Measurements from ENCODE around the gene TRPM3.
"Not testable (repeated sequence)": the region's sequence is repeated elsewhere in the genome, so short reads cannot be mapped to it uniquely, and the experiment has no call there.

The TRPM3 gene

DNA sequence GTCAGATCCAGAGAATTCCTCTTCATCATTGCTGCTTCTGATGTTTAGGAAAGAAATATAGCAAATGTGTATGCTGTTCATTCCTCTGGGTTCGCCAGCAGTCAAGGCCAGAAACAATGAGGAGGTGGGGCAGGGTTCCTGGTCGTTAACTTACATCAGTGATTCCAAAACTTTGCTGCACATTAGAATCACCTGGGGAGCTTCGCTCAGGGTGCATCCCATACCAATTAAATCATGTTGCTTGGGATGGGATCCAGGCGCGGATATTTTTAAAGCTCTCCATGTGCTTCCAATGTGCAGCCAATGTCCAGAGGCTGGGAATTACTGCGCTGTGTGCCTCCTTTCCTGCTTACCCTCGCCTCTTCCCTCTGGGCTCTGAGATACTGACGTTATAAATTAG is 479.1 kb downstream of the TRPM3 start:
- no peaks in the 10 kb centered on the region for H3K9me3 ChIP-seq (ENCODE audit: control insufficient read depth, insufficient read depth, low read length)
- H3K36me3 ChIP-seq (ENCODE audit: control insufficient read depth, insufficient read depth, low read length): no peaks in the 10 kb centered on the region
- no peak overlapping the region for H3K27ac ChIP-seq (ENCODE audit: low read depth, low read length)
- H3K4me3 ChIP-seq (ENCODE audit: low read depth, low read length): no peak overlapping the region
- H3K27me3 ChIP-seq (ENCODE audit: control insufficient read depth, insufficient read depth, low read length): no peaks in the 10 kb centered on the region
- no peak overlapping the region for H3K9ac ChIP-seq (ENCODE audit: low read depth, low read length)
- H3K4me1 ChIP-seq (ENCODE audit: control insufficient read depth, insufficient read depth, low read length): peaks cover 14% of the 10 kb centered on the region; the same call in 1 of the 2 replicates

- no peak overlapping the region for H3K4me3 ChIP-seq (ENCODE audit: low read depth, low read length)
- no peaks in the 10 kb centered on the region for H3K9me3 ChIP-seq (ENCODE audit: control insufficient read depth, insufficient read depth, low read length)
- no peak overlapping the region for H3K27ac ChIP-seq (ENCODE audit: low read depth, low read length)
- peaks cover 14% of the 10 kb centered on the region; the same call in 1 of the 2 replicates for H3K4me1 ChIP-seq (ENCODE audit: control insufficient read depth, insufficient read depth, low read length)
- no peaks in the 10 kb centered on the region for H3K36me3 ChIP-seq (ENCODE audit: control insufficient read depth, insufficient read depth, low read length)
- H3K9ac ChIP-seq (ENCODE audit: low read depth, low read length): no peak overlapping the region
- H3K27me3 ChIP-seq (ENCODE audit: control insufficient read depth, insufficient read depth, low read length): no peaks in the 10 kb centered on the region
These were observed 479.8 kb downstream of the TRPM3 start for GRCh38 chr9:70641631-70642030.

GRCh38 chr9:70641031-70641430 is 480.4 kb downstream of the TRPM3 start:
- H3K36me3 ChIP-seq (ENCODE audit: control insufficient read depth, insufficient read depth, low read length): no peaks in the 10 kb centered on the region
- no peak overlapping the region for H3K9ac ChIP-seq (ENCODE audit: low read depth, low read length)
- peaks cover 14% of the 10 kb centered on the region; the same call in 1 of the 2 replicates for H3K4me1 ChIP-seq (ENCODE audit: control insufficient read depth, insufficient read depth, low read length)
- H3K4me3 ChIP-seq (ENCODE audit: low read depth, low read length): no peak overlapping the region
- H3K9me3 ChIP-seq (ENCODE audit: control insufficient read depth, insufficient read depth, low read length): no peaks in the 10 kb centered on the region
- no peak overlapping the region for H3K27ac ChIP-seq (ENCODE audit: low read depth, low read length)
- no peaks in the 10 kb centered on the region for H3K27me3 ChIP-seq (ENCODE audit: control insufficient read depth, insufficient read depth, low read length)

DNA sequence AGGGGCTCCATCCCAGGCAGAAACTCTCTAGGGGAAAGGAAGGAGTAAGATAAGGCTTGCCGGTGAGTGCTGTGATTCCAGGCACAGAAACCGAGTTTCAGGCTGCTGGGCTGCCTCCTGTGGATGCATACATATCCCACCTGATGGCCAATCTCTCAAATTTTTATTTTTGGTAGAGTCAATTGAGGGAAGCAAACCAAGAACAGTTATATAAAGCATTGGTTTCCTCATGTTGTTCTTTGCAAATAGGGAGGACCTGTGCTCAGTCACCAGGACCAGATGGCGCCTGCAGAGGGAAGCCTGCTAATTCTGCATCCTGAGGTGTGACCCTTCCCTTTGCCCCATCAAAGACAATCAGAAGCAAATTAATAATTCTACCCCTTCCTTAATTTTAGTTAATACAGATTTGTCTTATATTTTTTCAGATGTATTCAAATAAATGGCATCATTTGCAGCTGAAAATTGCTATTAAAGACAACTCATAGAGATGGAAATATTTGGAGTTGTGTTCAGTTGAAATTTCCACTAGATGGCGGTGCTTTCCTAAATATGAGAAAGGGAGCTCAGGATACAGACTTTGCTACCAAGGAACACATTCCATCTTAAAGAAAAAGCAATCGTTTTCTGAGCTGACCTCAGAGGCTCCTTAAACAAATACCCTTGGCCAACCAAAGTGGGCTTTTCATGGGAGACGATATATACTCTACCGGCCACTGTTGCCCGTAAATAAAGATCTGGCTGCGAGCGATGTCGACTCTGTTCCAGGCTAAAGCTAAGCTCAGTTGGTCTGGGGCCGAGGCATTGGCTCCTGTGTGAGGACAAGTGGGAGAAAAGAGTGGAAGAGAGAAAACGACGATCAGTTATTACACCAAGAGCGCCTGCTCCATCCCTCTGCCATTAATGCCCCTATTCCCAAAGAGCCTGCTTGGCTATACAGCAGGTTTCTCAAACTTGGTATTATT is 481.3 kb downstream of the TRPM3 start:
- Histone ChIP-seq H3K9ac (ENCODE audit: low read depth, low read length) (no peak overlapping the region), H3K36me3 (ENCODE audit: control insufficient read depth, insufficient read depth, low read length) (no peaks in the 10 kb centered on the region), H3K27ac (ENCODE audit: low read depth, low read length) (no peak overlapping the region), H3K9me3 (ENCODE audit: control insufficient read depth, insufficient read depth, low read length) (no peaks in the 10 kb centered on the region), H3K4me3 (ENCODE audit: low read depth, low read length) (peak overlapping the region; percentile 50), H3K4me1 (ENCODE audit: control insufficient read depth, insufficient read depth, low read length) (peaks cover 14% of the 10 kb centered on the region; the same call in 1 of the 2 replicates), H3K27me3 (ENCODE audit: control insufficient read depth, insufficient read depth, low read length) (no peaks in the 10 kb centered on the region)

GRCh38 chr9:70635790-70636189 is 485.6 kb downstream of the TRPM3 start:
- Histone ChIP-seq H3K4me1 (ENCODE audit: control insufficient read depth, insufficient read depth, low read length) (0 out of 2 replicates have a peak, but pooled peaks cover 3% of the 10 kb centered on the region), H3K27ac (ENCODE audit: low read depth, low read length) (no peak overlapping the region), H3K4me3 (ENCODE audit: low read depth, low read length) (no peak overlapping the region), H3K36me3 (ENCODE audit: control insufficient read depth, insufficient read depth, low read length) (no peaks in the 10 kb centered on the region), H3K9ac (ENCODE audit: low read depth, low read length) (no peak overlapping the region), H3K27me3 (ENCODE audit: control insufficient read depth, insufficient read depth, low read length) (no peaks in the 10 kb centered on the region), H3K9me3 (ENCODE audit: control insufficient read depth, insufficient read depth, low read length) (no peaks in the 10 kb centered on the region)

- no peaks in the 10 kb centered on the region for H3K4me1 ChIP-seq (ENCODE audit: control insufficient read depth, insufficient read depth, low read length)
- no peaks in the 10 kb centered on the region for H3K9me3 ChIP-seq (ENCODE audit: control insufficient read depth, insufficient read depth, low read length)
- H3K27me3 ChIP-seq (ENCODE audit: control insufficient read depth, insufficient read depth, low read length): no peaks in the 10 kb centered on the region
- no peaks in the 10 kb centered on the region for H3K36me3 ChIP-seq (ENCODE audit: control insufficient read depth, insufficient read depth, low read length)
- H3K4me3 ChIP-seq (ENCODE audit: low read depth, low read length): no peak overlapping the region
- no peak overlapping the region for H3K27ac ChIP-seq (ENCODE audit: low read depth, low read length)
- H3K9ac ChIP-seq (ENCODE audit: low read depth, low read length): no peak overlapping the region
These were observed 486.7 kb downstream of the TRPM3 start for GRCh38 chr9:70634696-70635095.

DNA sequence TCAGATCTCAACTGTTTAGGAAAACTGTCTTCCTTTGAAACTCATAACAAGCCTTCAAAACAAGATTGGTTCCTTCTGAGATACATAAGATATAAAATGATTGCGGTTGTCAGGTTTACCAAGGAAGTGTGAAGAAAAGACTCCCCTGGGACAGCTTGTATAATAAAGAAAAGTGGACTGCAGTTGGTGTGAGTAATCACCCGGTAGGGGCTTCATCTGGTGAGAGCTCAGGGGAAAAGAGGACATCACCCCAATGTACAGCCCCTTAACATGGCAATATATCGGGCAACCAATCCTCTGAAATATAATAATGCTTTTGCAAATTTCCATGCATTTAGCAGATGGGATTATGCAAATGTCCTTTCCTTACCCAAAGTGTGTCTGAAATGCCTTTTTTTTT is 490.4 kb downstream of the TRPM3 start:
- no peaks in the 10 kb centered on the region for H3K9me3 ChIP-seq (ENCODE audit: control insufficient read depth, insufficient read depth, low read length)
- no peak overlapping the region for H3K9ac ChIP-seq (ENCODE audit: low read depth, low read length)
- no peaks in the 10 kb centered on the region for H3K36me3 ChIP-seq (ENCODE audit: control insufficient read depth, insufficient read depth, low read length)
- H3K27me3 ChIP-seq (ENCODE audit: control insufficient read depth, insufficient read depth, low read length): no peaks in the 10 kb centered on the region
- no peaks in the 10 kb centered on the region for H3K4me1 ChIP-seq (ENCODE audit: control insufficient read depth, insufficient read depth, low read length)
- no peak overlapping the region for H3K27ac ChIP-seq (ENCODE audit: low read depth, low read length)
- no peak overlapping the region for H3K4me3 ChIP-seq (ENCODE audit: low read depth, low read length)

DNA sequence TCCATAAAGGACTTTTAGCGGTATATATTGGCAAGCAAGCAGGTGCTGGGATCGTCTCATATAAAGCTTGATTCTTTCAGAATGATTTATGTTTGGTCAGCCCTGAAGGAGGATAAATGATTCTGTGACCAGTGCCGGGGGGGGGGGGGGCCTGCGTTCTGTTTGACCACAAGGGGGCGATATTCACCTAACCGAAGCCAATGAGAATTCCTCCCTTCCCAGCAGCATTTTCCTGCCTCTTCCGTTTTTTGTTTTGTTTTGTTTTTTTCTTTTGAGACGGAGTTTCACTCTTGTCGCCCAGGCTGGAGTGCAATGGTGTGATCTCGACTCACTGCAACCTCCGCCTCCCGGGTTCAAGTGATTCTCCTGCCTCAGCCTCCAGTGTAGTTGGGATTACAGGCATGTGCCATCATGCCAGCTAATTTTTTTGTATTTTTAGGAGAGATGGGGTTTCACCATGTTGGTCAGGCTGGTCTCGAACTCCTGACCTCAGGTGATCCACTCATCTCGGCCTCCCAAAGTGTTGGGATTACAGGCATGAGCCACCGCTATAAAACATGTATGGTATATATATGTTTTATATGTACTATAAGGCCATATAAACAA is 492.2 kb downstream of the TRPM3 start:
- H3K27ac ChIP-seq (ENCODE audit: low read depth, low read length); H3K36me3 ChIP-seq (ENCODE audit: control insufficient read depth, insufficient read depth, low read length); H3K4me1 ChIP-seq (ENCODE audit: control insufficient read depth, insufficient read depth, low read length); H3K9ac ChIP-seq (ENCODE audit: low read depth, low read length); H3K4me3 ChIP-seq (ENCODE audit: low read depth, low read length); H3K9me3 ChIP-seq (ENCODE audit: control insufficient read depth, insufficient read depth, low read length); H3K27me3 ChIP-seq (ENCODE audit: control insufficient read depth, insufficient read depth, low read length): not testable (repeated sequence)

- Histone ChIP-seq H3K36me3 (ENCODE audit: control insufficient read depth, insufficient read depth, low read length) (no peaks in the 10 kb centered on the region), H3K27ac (ENCODE audit: low read depth, low read length) (no peak overlapping the region), H3K4me1 (ENCODE audit: control insufficient read depth, insufficient read depth, low read length) (no peaks in the 10 kb centered on the region), H3K9ac (ENCODE audit: low read depth, low read length) (no peak overlapping the region), H3K4me3 (ENCODE audit: low read depth, low read length) (no peak overlapping the region), H3K9me3 (ENCODE audit: control insufficient read depth, insufficient read depth, low read length) (peaks cover 5% of the 10 kb centered on the region; the same call in 1 of the 2 replicates), H3K27me3 (ENCODE audit: control insufficient read depth, insufficient read depth, low read length) (no peaks in the 10 kb centered on the region)
These were observed 496.3 kb downstream of the TRPM3 start for GRCh38 chr9:70625078-70625477.

DNA sequence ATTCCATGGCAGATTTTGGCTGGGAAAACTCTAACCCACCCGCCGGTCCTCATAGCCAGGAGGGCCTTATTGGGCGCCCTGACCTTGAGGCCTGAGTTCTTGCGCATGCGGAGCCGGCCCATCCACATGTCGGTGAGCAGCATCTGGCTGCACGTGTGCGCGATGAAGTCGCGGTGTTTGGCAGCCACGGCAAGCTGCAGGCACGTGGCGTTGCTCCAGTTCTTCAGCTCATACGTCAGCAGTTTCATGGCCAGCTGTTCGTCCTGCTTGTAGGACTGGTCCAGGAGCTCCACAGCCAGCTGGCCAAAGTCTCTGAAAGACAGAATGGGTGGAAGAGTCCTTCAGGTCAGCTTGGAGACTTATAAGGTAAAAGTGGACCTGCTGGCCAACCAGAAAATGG is 502.6 kb downstream of the TRPM3 start:
- Histone ChIP-seq H3K9ac (ENCODE audit: low read depth, low read length) (no peak overlapping the region), H3K4me1 (ENCODE audit: control insufficient read depth, insufficient read depth, low read length) (no peaks in the 10 kb centered on the region), H3K9me3 (ENCODE audit: control insufficient read depth, insufficient read depth, low read length) (peaks cover 5% of the 10 kb centered on the region; the same call in 1 of the 2 replicates), H3K36me3 (ENCODE audit: control insufficient read depth, insufficient read depth, low read length) (no peaks in the 10 kb centered on the region), H3K27ac (ENCODE audit: low read depth, low read length) (no peak overlapping the region), H3K4me3 (ENCODE audit: low read depth, low read length) (no peak overlapping the region), H3K27me3 (ENCODE audit: control insufficient read depth, insufficient read depth, low read length) (no peaks in the 10 kb centered on the region)

Measured in HUES48 (cell line).